ENCODE measurements around the gene RND1. TPM values are rescaled to one million over a fixed set of nuclear protein-coding genes. Genes with fewer than 3 reads are reported as not detected.

The RND1 gene
- total and polyA plus RNA-seq, 4 experiments from 2014 or later, result 0.85 to 2.6 (median 1.1) TPM

- no peaks in the 10 kb centered on the region for H3K27me3 Mint-ChIP-seq
- POLR2A ChIA-PET (ENCODE audit: partially characterized antibody), result no interaction called here
- peaks cover 0 to 8% (median 2%) of the 10 kb centered on the region in 4 donors for H3K4me1 Mint-ChIP-seq
- Histone ChIP-seq H3K4me3 (ENCODE audit: low read length in 2 of 2) (no peak overlapping the region), H3K4me1 (ENCODE audit: insufficient read depth, low read length) (no peaks in the 10 kb centered on the region), H3K36me3 (ENCODE audit: insufficient read depth, low read length) (peaks cover 64% of the 10 kb centered on the region), H3K27me3 (ENCODE audit: insufficient read depth, low read length) (no peaks in the 10 kb centered on the region), H3K9me3 (ENCODE audit: control insufficient read depth in 1 of 2, low read length in 2 of 2) (no peaks in the 10 kb centered on the region), H3K27ac (ENCODE audit: low read depth, low read length) (no peak overlapping the region)
- H3K9me3 Mint-ChIP-seq, result no peaks in the 10 kb centered on the region
- H3K27ac Mint-ChIP-seq, result peak overlapping the region in 3 of 7 donors; percentile 38 to 72 (median 39)
- intact Hi-C loops (cut with micrococcal nuclease), result no loop called here
- CTCF ChIA-PET (ENCODE audit: partially characterized antibody), result interaction anchor here (0.9 to 2.0 kb wide), 3 partner anchors 15 to 16 kb away, joined by 3 to 7 read pairs (median 3); no protein-coding TSS in a partner anchor
- no peak overlapping the region for H3K4me3 Mint-ChIP-seq
- H3K36me3 Mint-ChIP-seq, result peaks cover 46 to 68% of the 10 kb centered on the region in 2 donors
- no peak for DNase-seq
Observed at GRCh38 chr12:48831257-48831656, 34.4 kb downstream of the RND1 start.

DNA sequence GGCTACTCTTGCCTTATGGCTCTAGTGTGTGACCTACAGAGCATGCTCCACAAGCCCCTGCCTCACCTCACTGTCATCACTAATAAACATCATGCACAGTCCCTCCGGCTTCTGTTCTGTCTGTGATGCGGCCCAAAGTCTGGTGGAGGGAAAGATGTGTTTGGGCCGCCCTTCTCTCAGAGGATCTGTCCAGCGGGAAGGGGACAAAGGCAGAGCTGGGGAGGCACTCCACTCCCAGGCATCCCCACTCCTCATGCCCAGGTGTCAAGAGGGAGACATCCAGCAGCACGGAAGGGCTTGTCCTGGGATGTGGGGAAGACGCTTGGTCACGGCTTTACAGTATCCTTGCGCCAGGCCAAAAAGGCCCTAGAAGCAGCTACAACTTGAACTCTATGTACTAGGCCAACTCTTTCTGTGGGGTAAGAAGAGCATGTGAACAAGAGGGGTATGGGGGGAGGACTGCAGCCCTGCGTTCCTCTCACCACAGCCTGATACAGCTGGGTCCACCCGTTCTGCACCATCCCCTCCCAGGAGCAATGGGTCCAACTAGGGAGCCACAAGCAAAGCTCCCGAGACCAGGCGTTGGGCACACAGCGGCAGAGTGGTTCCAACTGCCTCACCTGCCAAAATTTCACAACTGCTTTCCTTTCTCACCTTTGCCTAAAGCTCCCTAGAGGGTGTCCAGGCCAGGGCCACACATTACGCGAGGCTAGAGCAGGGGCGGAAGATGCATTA, 36.7 kb downstream of the RND1 start:
- Histone ChIP-seq H3K27ac (ENCODE audit: low read depth, low read length) (no peak overlapping the region), H3K27me3 (ENCODE audit: insufficient read depth, low read length) (no peaks in the 10 kb centered on the region), H3K4me3 (ENCODE audit: low read length in 2 of 2) (no peak overlapping the region), H3K4me1 (ENCODE audit: insufficient read depth, low read length) (peaks cover 3% of the 10 kb centered on the region), H3K36me3 (ENCODE audit: insufficient read depth, low read length) (peaks cover 55% of the 10 kb centered on the region), H3K9me3 (ENCODE audit: control insufficient read depth in 1 of 2, low read length in 2 of 2) (no peaks in the 10 kb centered on the region)
- Mint-ChIP-seq H3K4me3 (no peak overlapping the region), H3K4me1 (peaks cover 6 to 15% (median 9%) of the 10 kb centered on the region in 4 donors), H3K27ac (peak overlapping the region in 3 of 7 donors; percentile 24 to 55 (median 37)), H3K36me3 (peaks cover 37 to 59% of the 10 kb centered on the region in 2 donors), H3K9me3 (no peaks in the 10 kb centered on the region), H3K27me3 (no peaks in the 10 kb centered on the region)
- DNase-seq, result no peak
- ChIA-PET POLR2A (ENCODE audit: partially characterized antibody) (no interaction called here), CTCF (ENCODE audit: partially characterized antibody) (interaction anchor here (3.7 to 6.7 kb wide), 2 partner anchors 11 to 14 kb away, joined by 19 to 40 read pairs; partner anchors contain the start of gene CACNB3)
- intact Hi-C loops (cut with micrococcal nuclease), result no loop called here

GRCh38 chr12:48828293-48828692, 37.4 kb downstream of the RND1 start:
- Histone ChIP-seq H3K4me1 (ENCODE audit: insufficient read depth, low read length) (peaks cover 9% of the 10 kb centered on the region), H3K27me3 (ENCODE audit: insufficient read depth, low read length) (no peaks in the 10 kb centered on the region), H3K27ac (ENCODE audit: low read depth, low read length) (no peak overlapping the region), H3K36me3 (ENCODE audit: insufficient read depth, low read length) (peaks cover 48% of the 10 kb centered on the region), H3K9me3 (ENCODE audit: control insufficient read depth in 1 of 2, low read length in 2 of 2) (no peaks in the 10 kb centered on the region), H3K4me3 (ENCODE audit: low read length in 2 of 2) (no peak overlapping the region)
- Mint-ChIP-seq H3K9me3 (no peaks in the 10 kb centered on the region), H3K27ac (no peak overlapping the region), H3K4me3 (no peak overlapping the region), H3K36me3 (peaks cover 30 to 52% of the 10 kb centered on the region in 2 donors), H3K27me3 (no peaks in the 10 kb centered on the region), H3K4me1 (peaks cover 6 to 20% (median 12%) of the 10 kb centered on the region in 4 donors)
- no peak for DNase-seq
- ChIA-PET CTCF (ENCODE audit: partially characterized antibody) (interaction anchor here (3.7 to 6.7 kb wide), 2 partner anchors 10 to 13 kb away, joined by 19 to 40 read pairs; partner anchors contain the start of gene CACNB3), POLR2A (ENCODE audit: partially characterized antibody) (no interaction called here)
- intact Hi-C loops (cut with micrococcal nuclease), result no loop called here

DNA sequence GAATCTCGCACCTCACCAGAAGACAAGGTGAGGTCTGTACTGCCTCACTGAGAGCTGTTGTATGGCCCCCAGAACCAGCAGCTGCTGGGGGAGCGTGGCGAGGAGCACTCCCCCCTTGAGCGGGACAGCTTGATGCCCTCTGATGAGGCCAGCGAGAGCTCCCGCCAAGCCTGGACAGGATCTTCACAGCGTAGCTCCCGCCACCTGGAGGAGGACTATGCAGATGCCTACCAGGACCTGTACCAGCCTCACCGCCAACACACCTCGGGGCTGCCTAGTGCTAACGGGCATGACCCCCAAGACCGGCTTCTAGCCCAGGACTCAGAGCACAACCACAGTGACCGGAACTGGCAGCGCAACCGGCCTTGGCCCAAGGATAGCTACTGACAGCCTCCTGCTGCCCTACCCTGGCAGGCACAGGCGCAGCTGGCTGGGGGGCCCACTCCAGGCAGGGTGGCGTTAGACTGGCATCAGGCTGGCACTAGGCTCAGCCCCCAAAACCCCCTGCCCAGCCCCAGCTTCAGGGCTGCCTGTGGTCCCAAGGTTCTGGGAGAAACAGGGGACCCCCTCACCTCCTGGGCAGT, 38.1 kb downstream of the RND1 start:
- Histone ChIP-seq H3K9me3 (ENCODE audit: control insufficient read depth in 1 of 2, low read length in 2 of 2) (no peaks in the 10 kb centered on the region), H3K4me3 (ENCODE audit: low read length in 2 of 2) (no peak overlapping the region), H3K4me1 (ENCODE audit: insufficient read depth, low read length) (peaks cover 9% of the 10 kb centered on the region), H3K27me3 (ENCODE audit: insufficient read depth, low read length) (no peaks in the 10 kb centered on the region), H3K36me3 (ENCODE audit: insufficient read depth, low read length) (peaks cover 41% of the 10 kb centered on the region), H3K27ac (ENCODE audit: low read depth, low read length) (no peak overlapping the region)
- no peak overlapping the region for H3K27ac Mint-ChIP-seq
- H3K36me3 Mint-ChIP-seq, result peaks cover 27 to 46% of the 10 kb centered on the region in 2 donors
- no peak overlapping the region for H3K4me3 Mint-ChIP-seq
- H3K4me1 Mint-ChIP-seq, result peaks cover 6 to 21% (median 12%) of the 10 kb centered on the region in 4 donors
- no peaks in the 10 kb centered on the region for H3K9me3 Mint-ChIP-seq
- POLR2A ChIA-PET (ENCODE audit: partially characterized antibody), result no interaction called here
- no peaks in the 10 kb centered on the region for H3K27me3 Mint-ChIP-seq
- DNase-seq, result no peak
- CTCF ChIA-PET (ENCODE audit: partially characterized antibody), result interaction anchor here (3.7 to 6.7 kb wide), 2 partner anchors 9 to 13 kb away, joined by 19 to 40 read pairs; partner anchors contain the start of gene CACNB3
- intact Hi-C loops (cut with micrococcal nuclease), result no loop called here

GRCh38 chr12:48827026-48827425, 38.6 kb downstream of the RND1 start:
- ChIA-PET POLR2A (ENCODE audit: partially characterized antibody) (no interaction called here), CTCF (ENCODE audit: partially characterized antibody) (interaction anchor here (3.7 to 6.7 kb wide), 2 partner anchors 9 to 12 kb away, joined by 19 to 40 read pairs; partner anchors contain the start of gene CACNB3)
- Histone ChIP-seq H3K4me3 (ENCODE audit: low read length in 2 of 2) (no peak overlapping the region), H3K27ac (ENCODE audit: low read depth, low read length) (no peak overlapping the region), H3K27me3 (ENCODE audit: insufficient read depth, low read length) (no peaks in the 10 kb centered on the region), H3K36me3 (ENCODE audit: insufficient read depth, low read length) (peaks cover 35% of the 10 kb centered on the region), H3K9me3 (ENCODE audit: control insufficient read depth in 1 of 2, low read length in 2 of 2) (no peaks in the 10 kb centered on the region), H3K4me1 (ENCODE audit: insufficient read depth, low read length) (peaks cover 9% of the 10 kb centered on the region)
- DNase-seq, result no peak
- Mint-ChIP-seq H3K36me3 (peaks cover 22 to 40% of the 10 kb centered on the region in 2 donors), H3K4me3 (no peak overlapping the region), H3K4me1 (peaks cover 6 to 26% (median 12%) of the 10 kb centered on the region in 4 donors), H3K9me3 (no peaks in the 10 kb centered on the region), H3K27ac (no peak overlapping the region), H3K27me3 (no peaks in the 10 kb centered on the region)
- intact Hi-C loops (cut with micrococcal nuclease), result no loop called here

GRCh38 chr12:48826209-48826855, 39.3 kb downstream of the RND1 start:
- Mint-ChIP-seq H3K27me3 (no peaks in the 10 kb centered on the region), H3K27ac (peak overlapping the region in 3 of 7 donors; percentile 36 to 84 (median 80))

More at GRCh38 chr12:48826209-48826855, 39.3 kb downstream of the RND1 start:
- Histone ChIP-seq H3K9me3 (ENCODE audit: control insufficient read depth in 1 of 2, low read length in 2 of 2) (no peaks in the 10 kb centered on the region), H3K4me1 (ENCODE audit: insufficient read depth, low read length) (peaks cover 9% of the 10 kb centered on the region), H3K4me3 (ENCODE audit: low read length in 2 of 2) (no peak overlapping the region), H3K27me3 (ENCODE audit: insufficient read depth, low read length) (no peaks in the 10 kb centered on the region), H3K36me3 (ENCODE audit: insufficient read depth, low read length) (peaks cover 28% of the 10 kb centered on the region), H3K27ac (ENCODE audit: low read depth, low read length) (no peak overlapping the region)
- no peak overlapping the region for H3K4me3 Mint-ChIP-seq
- H3K9me3 Mint-ChIP-seq, result no peaks in the 10 kb centered on the region
- H3K4me1 Mint-ChIP-seq, result peaks cover 6 to 26% (median 12%) of the 10 kb centered on the region in 4 donors
- peaks cover 17 to 34% of the 10 kb centered on the region in 2 donors for H3K36me3 Mint-ChIP-seq
- intact Hi-C loops (cut with micrococcal nuclease), result no loop called here
- ChIA-PET CTCF (ENCODE audit: partially characterized antibody) (interaction anchor here (3.7 to 6.7 kb wide), 2 partner anchors 8 to 11 kb away, joined by 19 to 40 read pairs; partner anchors contain the start of gene CACNB3), POLR2A (ENCODE audit: partially characterized antibody) (no interaction called here)
- DNase-seq, result no peak

Data from CD4-positive, alpha-beta memory T cell (primary cell).